Stimulated activated CD4-positive, alpha-beta T cell treated with anti-CD3 and anti-CD28 coated beads, TNF-alpha, amount 100 ng/mL, for 4 hours (primary cell): ENCODE measurements around the gene MSX2.
"Not testable (repeated sequence)": the region's sequence is repeated elsewhere in the genome, so short reads cannot be mapped to it uniquely, and the experiment has no call there.

Experiments used
- DNase-seq, 3 experiments: peaks; one replicate each; pipeline ENCODE4 v3.0.0-alpha.2; 2020; ENCODE audit warnings: low read depth in 3 of 3

MSX2 gene

GRCh38 chr5:174733091-174733690, 8.8 kb downstream of the MSX2 start:
- DNase-seq = no peak

- no peak for DNase-seq
Measured at GRCh38 chr5:174733836-174734235, 9.5 kb downstream of the MSX2 start.

- no peak for DNase-seq
Measured at GRCh38 chr5:174734571-174735497, 10.5 kb downstream of the MSX2 start.

- DNase-seq = no peak
Measured at GRCh38 chr5:174735498-174736330, 11.3 kb downstream of the MSX2 start.

GRCh38 chr5:174736331-174736721, 11.9 kb downstream of the MSX2 start:
- DNase-seq = no peak

- no peak for DNase-seq
Measured at GRCh38 chr5:174736777-174737176, 12.4 kb downstream of the MSX2 start.

- DNase-seq = no peak
Measured at GRCh38 chr5:174737330-174737729, 12.9 kb downstream of the MSX2 start.

GRCh38 chr5:174741352-174741751, 17.0 kb downstream of the MSX2 start:
- DNase-seq = no peak

- no peak for DNase-seq
Measured at GRCh38 chr5:174744896-174745295, 20.5 kb downstream of the MSX2 start.

- no peak for DNase-seq
Measured at GRCh38 chr5:174745590-174746103, 21.3 kb downstream of the MSX2 start.

GRCh38 chr5:174750711-174751110, 26.3 kb downstream of the MSX2 start:
- no peak for DNase-seq

- no peak for DNase-seq
Measured at GRCh38 chr5:174751154-174752000, 27.0 kb downstream of the MSX2 start.

GRCh38 chr5:174752121-174752520, 27.7 kb downstream of the MSX2 start:
- no peak for DNase-seq

- no peak for DNase-seq
Measured at GRCh38 chr5:174755106-174755505, 30.7 kb downstream of the MSX2 start.

- no peak for DNase-seq
Measured at GRCh38 chr5:174759091-174759490, 34.7 kb downstream of the MSX2 start.

GRCh38 chr5:174760721-174761120, 36.3 kb downstream of the MSX2 start:
- DNase-seq = no peak

GRCh38 chr5:174761341-174761740, 37.0 kb downstream of the MSX2 start:
- not testable (repeated sequence) for DNase-seq

- DNase-seq = no peak
Measured at GRCh38 chr5:174764309-174764708, 39.9 kb downstream of the MSX2 start.

- no peak for DNase-seq
Measured at GRCh38 chr5:174765540-174765939, 41.2 kb downstream of the MSX2 start.

- no peak for DNase-seq
Measured at GRCh38 chr5:174767670-174768069, 43.3 kb downstream of the MSX2 start.

GRCh38 chr5:174769005-174769404, 44.6 kb downstream of the MSX2 start:
- DNase-seq = no peak
